H9 (cell line): Measurements from ENCODE around the gene LPCAT3. TPM values are rescaled to one million over a fixed set of nuclear protein-coding genes. Genes with fewer than 3 reads are reported as not detected.

Experiments used
- DNase-seq: peaks from one replicate; pipeline ENCODE4 v3.0.0-alpha.2; 2017
- H2AFZ ChIP-seq: one replicate; pipeline ENCODE4 v1.6.1; 2013; ENCODE audit warnings: mild to moderate bottlenecking, low read length, control low read depth, moderate library complexity
- H2AK5ac ChIP-seq: 2 replicates; pipeline ENCODE4 v1.6.1; 2013; ENCODE audit warnings: low read length, control low read depth, mixed read lengths; ENCODE audit not compliant: insufficient read length
- H2BK120ac ChIP-seq: one replicate; pipeline ENCODE4 v1.6.1; 2013; ENCODE audit warnings: low read depth, mild to moderate bottlenecking, low read length, control low read depth, inconsistent platforms; ENCODE audit not compliant: poor library complexity, severe bottlenecking
- H2BK12ac ChIP-seq: 2 replicates; pipeline ENCODE4 v1.6.1; 2013; ENCODE audit warnings: low read length, control low read depth, mixed read lengths, low read depth; ENCODE audit not compliant: insufficient read length
- H2BK15ac ChIP-seq: 2 replicates; pipeline ENCODE4 v1.6.1; 2013; ENCODE audit warnings: low read depth, low read length, control low read depth
- H2BK20ac ChIP-seq: one replicate; pipeline ENCODE4 v1.6.1; 2013; ENCODE audit warnings: low read depth, mild to moderate bottlenecking, low read length, control low read depth, inconsistent platforms; ENCODE audit not compliant: poor library complexity, severe bottlenecking
- H2BK5ac ChIP-seq: 2 replicates; pipeline ENCODE4 v1.6.1; 2013; ENCODE audit warnings: low read length, control low read depth, mixed read lengths; ENCODE audit not compliant: insufficient read length
- H3K14ac ChIP-seq: 2 replicates; pipeline ENCODE4 v1.6.1; 2013; ENCODE audit warnings: low read length, control low read depth; ENCODE audit not compliant: insufficient read depth
- H3K18ac ChIP-seq: 2 replicates; pipeline ENCODE4 v1.6.1; 2013; ENCODE audit warnings: low read depth, mild to moderate bottlenecking, mixed read lengths, low read length, control low read depth; ENCODE audit not compliant: insufficient read length
- H3K23ac ChIP-seq: 2 replicates; pipeline ENCODE4 v1.6.1; 2013; ENCODE audit warnings: low read length, control low read depth, mixed read lengths, low read depth; ENCODE audit not compliant: insufficient read length
- H3K23me2 ChIP-seq: 2 replicates; pipeline ENCODE4 v1.6.1; 2013; ENCODE audit warnings: low read depth, mild to moderate bottlenecking, mixed read lengths, low read length, control low read depth; ENCODE audit not compliant: insufficient read length, poor library complexity, severe bottlenecking
- H3K27ac ChIP-seq: 2 replicates; pipeline ENCODE4 v1.5.1; 2013; ENCODE audit warnings: low read length, control low read depth, mixed read lengths, low read depth; ENCODE audit not compliant: insufficient read length
- H3K27me3 ChIP-seq: 2 replicates; pipeline ENCODE4 v1.6.1; 2013; ENCODE audit warnings: low read length, control low read depth, inconsistent platforms; ENCODE audit not compliant: insufficient read depth
- H3K4ac ChIP-seq: 2 replicates; pipeline ENCODE4 v1.6.1; 2013; ENCODE audit warnings: low read depth, mild to moderate bottlenecking, control low read depth, inconsistent platforms, low read length, moderate library complexity
- H3K4me1 ChIP-seq: 2 replicates; pipeline ENCODE4 v1.6.1; 2013; ENCODE audit warnings: low read length, control low read depth, inconsistent platforms; ENCODE audit not compliant: insufficient read depth
- H3K4me2 ChIP-seq: 2 replicates; pipeline ENCODE4 v1.6.1; 2013; ENCODE audit warnings: low read length, control low read depth, mixed read lengths; ENCODE audit not compliant: insufficient read length, insufficient read depth
- H3K56ac ChIP-seq: 2 replicates; pipeline ENCODE4 v1.6.1; 2013; ENCODE audit warnings: low read depth, mild to moderate bottlenecking, mixed read lengths, low read length, control low read depth; ENCODE audit not compliant: insufficient read length
- H3K79me1 ChIP-seq: 2 replicates; pipeline ENCODE4 v1.6.1; 2013; ENCODE audit warnings: low read depth, mild to moderate bottlenecking, moderate library complexity, low read length, control low read depth, inconsistent platforms; ENCODE audit not compliant: insufficient read depth, poor library complexity, severe bottlenecking
- H3K79me2 ChIP-seq: 2 replicates; pipeline ENCODE4 v1.6.1; 2013; ENCODE audit warnings: low read length, control low read depth, inconsistent platforms; ENCODE audit not compliant: insufficient read depth
- H3K9ac ChIP-seq: 2 replicates; pipeline ENCODE4 v1.6.1; 2013; ENCODE audit warnings: low read length, control low read depth, mixed read lengths; ENCODE audit not compliant: insufficient read length; ENCODE audit errors: extremely low read depth
- H3K9me3 ChIP-seq: one replicate; pipeline ENCODE4 v1.6.1; 2013; ENCODE audit warnings: low read depth, low read length, inconsistent platforms; ENCODE audit not compliant: control insufficient read depth
- H3T11ph ChIP-seq: one replicate; pipeline ENCODE4 v1.6.1; 2013; ENCODE audit warnings: mild to moderate bottlenecking, low read length, control low read depth, inconsistent platforms
- H4K20me1 ChIP-seq: one replicate; pipeline ENCODE4 v1.6.1; 2013; ENCODE audit not compliant: control insufficient read depth, insufficient read length, insufficient read depth
- H4K5ac ChIP-seq: 2 replicates; pipeline ENCODE4 v1.6.1; 2013; ENCODE audit warnings: low read depth, mild to moderate bottlenecking, mixed read lengths, low read length, control low read depth; ENCODE audit not compliant: insufficient read length
- H4K8ac ChIP-seq: replicated peaks from 2 replicates; pipeline ENCODE4 v1.6.1; 2013; ENCODE audit warnings: low read length, control low read depth, mixed read lengths, low read depth; ENCODE audit not compliant: insufficient read length
- H4K91ac ChIP-seq: 2 replicates; pipeline ENCODE4 v1.6.1; 2013; ENCODE audit warnings: low read depth, mild to moderate bottlenecking, moderate library complexity, mixed read lengths, low read length, control low read depth; ENCODE audit not compliant: insufficient read length
- H3K27ac Mint-ChIP-seq, 3 experiments: 2 replicates in 2 of 3; 3 replicates in 1 of 3; pipeline ENCODE4 v1.8.0; 2020 to 2021; ENCODE audit warnings: mixed read lengths in 3 of 3, mild to moderate bottlenecking in 1 of 3, moderate library complexity in 1 of 3
- H3K27me3 Mint-ChIP-seq: 2 replicates; pipeline ENCODE4 v1.8.0; 2021; ENCODE audit warnings: low read depth, mild to moderate bottlenecking, moderate library complexity, mixed read lengths
- H3K36me3 Mint-ChIP-seq, 3 experiments: 2 replicates in 2 of 3; 3 replicates in 1 of 3; pipeline ENCODE4 v1.8.0; 2020 to 2021; ENCODE audit warnings: low read depth in 3 of 3, mixed read lengths in 3 of 3; ENCODE audit not compliant: insufficient read depth in 1 of 3
- H3K4me1 Mint-ChIP-seq, 2 experiments: 2 replicates each; pipeline ENCODE4 v1.8.0; 2020; ENCODE audit warnings: mixed read lengths in 2 of 2
- H3K4me3 Mint-ChIP-seq, 2 experiments: 2 replicates in 1 of 2; 3 replicates in 1 of 2; pipeline ENCODE4 v1.8.0; 2020 to 2021; ENCODE audit warnings: mild to moderate bottlenecking in 2 of 2, mixed read lengths in 2 of 2, moderate library complexity in 1 of 2
- H3K9me3 Mint-ChIP-seq, 2 experiments: 2 replicates in 1 of 2; 3 replicates in 1 of 2; pipeline ENCODE4 v1.8.0; 2020; ENCODE audit warnings: mild to moderate bottlenecking in 2 of 2, mixed read lengths in 2 of 2, moderate library complexity in 1 of 2
- WGBS: extraction: QIAGEN DNeasy Blood & Tissue Kit; methylation state at CpG from one replicate; pipeline ENCODE4 v1.1.7; 2013; ENCODE audit warnings: missing lambda C conversion rate, low lambda C conversion rate, mixed read lengths; ENCODE audit not compliant: insufficient read length; ENCODE audit errors: extremely low coverage; 5-methylcytosine and 5-hydroxymethylcytosine counted together
- total RNA-seq: library from RNA; stranded (reverse); gene quantifications from 2 replicates; pipeline ENCODE4 v1.2.1, GENCODE V29; 2021
- TF ChIP-seq, protein P1 (sequence below): fragments of 200-600 bp; sonication (generic); conservative IDR thresholded peaks from 3 replicates; pipeline ENCODE4 v1.8.0; 2021; ENCODE audit warnings: antibody characterized with exemption, mild to moderate bottlenecking

LPCAT3 gene
- total RNA-seq, 1 experiment from 2014 or later, result 47.7 TPM

DNA sequence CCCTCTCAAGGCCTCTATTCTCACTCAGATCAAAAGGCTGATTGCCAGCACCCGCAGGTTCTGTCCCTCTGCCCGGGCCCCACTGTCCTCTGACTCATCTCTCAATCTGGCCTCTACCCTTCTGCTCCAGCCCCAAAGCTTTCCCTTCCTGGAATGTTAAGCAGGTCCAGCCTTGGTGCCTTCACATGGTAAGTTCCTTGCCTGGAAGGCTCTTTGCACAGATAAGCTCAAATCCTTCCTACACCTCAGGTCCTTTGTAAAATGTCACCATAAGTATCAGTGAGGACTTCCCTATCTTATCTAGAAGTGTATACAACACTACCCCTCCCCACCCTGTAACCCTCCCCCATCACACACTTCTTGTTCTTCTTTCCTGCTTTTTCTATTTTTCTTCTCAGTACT is 22.2 kb downstream of the LPCAT3 start:
- Histone ChIP-seq H4K20me1 (no peaks in the 10 kb centered on the region), H2AK5ac (no peak overlapping the region), H4K8ac (no peak overlapping the region), H3K56ac (no peak overlapping the region), H3T11ph (no peak overlapping the region), H3K4me1 (no peaks in the 10 kb centered on the region), H2BK120ac (no peak overlapping the region), H3K23ac (no peak overlapping the region), H3K9ac (no peak overlapping the region), H3K4me2 (no peak overlapping the region), H2BK12ac (no peak overlapping the region), H2AFZ (no peak overlapping the region), H3K79me1 (no peaks in the 10 kb centered on the region), H2BK15ac (no peak overlapping the region), H3K23me2 (no peaks in the 10 kb centered on the region), H2BK20ac (no peak overlapping the region), H4K91ac (no peak overlapping the region), H3K9me3 (no peaks in the 10 kb centered on the region), H3K18ac (no peak overlapping the region), H4K5ac (no peak overlapping the region), H3K27me3 (no peaks in the 10 kb centered on the region), H2BK5ac (no peak overlapping the region), H3K4ac (no peak overlapping the region), H3K27ac (no peak overlapping the region), H3K79me2 (no peaks in the 10 kb centered on the region), H3K14ac (no peak overlapping the region)
- no peak overlapping the region for H3K27ac Mint-ChIP-seq
- no peaks in the 10 kb centered on the region for H3K9me3 Mint-ChIP-seq
- H3K4me1 Mint-ChIP-seq, result no peaks in the 10 kb centered on the region
- WGBS, result no CpG with 5 or more reads among the region's 2 CpGs
- H3K36me3 Mint-ChIP-seq, result peaks cover 4 to 35% (median 9%) of the 10 kb centered on the region in 3 experiments; a peak in 5 of 7 replicates
- no peaks in the 10 kb centered on the region for H3K27me3 Mint-ChIP-seq
- TF ChIP-seq, protein P1, sequence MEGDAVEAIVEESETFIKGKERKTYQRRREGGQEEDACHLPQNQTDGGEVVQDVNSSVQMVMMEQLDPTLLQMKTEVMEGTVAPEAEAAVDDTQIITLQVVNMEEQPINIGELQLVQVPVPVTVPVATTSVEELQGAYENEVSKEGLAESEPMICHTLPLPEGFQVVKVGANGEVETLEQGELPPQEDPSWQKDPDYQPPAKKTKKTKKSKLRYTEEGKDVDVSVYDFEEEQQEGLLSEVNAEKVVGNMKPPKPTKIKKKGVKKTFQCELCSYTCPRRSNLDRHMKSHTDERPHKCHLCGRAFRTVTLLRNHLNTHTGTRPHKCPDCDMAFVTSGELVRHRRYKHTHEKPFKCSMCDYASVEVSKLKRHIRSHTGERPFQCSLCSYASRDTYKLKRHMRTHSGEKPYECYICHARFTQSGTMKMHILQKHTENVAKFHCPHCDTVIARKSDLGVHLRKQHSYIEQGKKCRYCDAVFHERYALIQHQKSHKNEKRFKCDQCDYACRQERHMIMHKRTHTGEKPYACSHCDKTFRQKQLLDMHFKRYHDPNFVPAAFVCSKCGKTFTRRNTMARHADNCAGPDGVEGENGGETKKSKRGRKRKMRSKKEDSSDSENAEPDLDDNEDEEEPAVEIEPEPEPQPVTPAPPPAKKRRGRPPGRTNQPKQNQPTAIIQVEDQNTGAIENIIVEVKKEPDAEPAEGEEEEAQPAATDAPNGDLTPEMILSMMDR, result no peak
- no peak for DNase-seq
- no peak overlapping the region for H3K4me3 Mint-ChIP-seq
